GM23248 (cell line): ENCODE data around the gene DYSF. TPM values are rescaled to one million over a fixed set of nuclear protein-coding genes. Genes with fewer than 3 reads are reported as not detected.

ENCODE experiments used
- DNase-seq: peaks from one replicate; pipeline ENCODE4 v3.0.0-alpha.2; 2015
- H2AFZ ChIP-seq: fragments of 200-600 bp; sonication (generic); 2 replicates; pipeline ENCODE4 v1.6.1; 2016; ENCODE audit warnings: antibody characterized with exemption
- H3F3A ChIP-seq: fragments of 200-600 bp; sonication (generic); 2 replicates; pipeline ENCODE4 v1.6.1; 2016; ENCODE audit warnings: mild to moderate bottlenecking, antibody characterized with exemption, mixed run types; ENCODE audit not compliant: insufficient read depth
- H3K27ac ChIP-seq: fragments of 200-600 bp; sonication (generic); 2 replicates; pipeline ENCODE4 v1.5.1; 2016; ENCODE audit warnings: mild to moderate bottlenecking
- H3K27me3 ChIP-seq: fragments of 200-600 bp; sonication (generic); replicated peaks from 2 replicates; pipeline ENCODE4 v1.6.1; 2016; ENCODE audit warnings: mild to moderate bottlenecking; ENCODE audit not compliant: insufficient read depth
- H3K36me3 ChIP-seq: fragments of 200-600 bp; sonication (generic); 2 replicates; pipeline ENCODE4 v1.6.1; 2016; ENCODE audit warnings: low read depth, mild to moderate bottlenecking
- H3K4me1 ChIP-seq: fragments of 200-600 bp; sonication (generic); 2 replicates; pipeline ENCODE4 v1.6.1; 2016; ENCODE audit warnings: mild to moderate bottlenecking; ENCODE audit not compliant: insufficient read depth
- H3K4me2 ChIP-seq: fragments of 200-600 bp; sonication (generic); one replicate; pipeline ENCODE4 v1.6.1; 2016; ENCODE audit warnings: mild to moderate bottlenecking; ENCODE audit not compliant: unreplicated experiment
- H3K4me3 ChIP-seq: fragments of 200-600 bp; sonication (generic); 2 replicates; pipeline ENCODE4 v1.5.1; 2016; ENCODE audit warnings: mild to moderate bottlenecking
- H3K79me2 ChIP-seq: fragments of 200-600 bp; sonication (generic); 2 replicates; pipeline ENCODE4 v1.6.1; 2016; ENCODE audit warnings: mild to moderate bottlenecking; ENCODE audit not compliant: insufficient read depth
- H3K9ac ChIP-seq: fragments of 200-600 bp; sonication (generic); 2 replicates; pipeline ENCODE4 v1.6.1; 2016; ENCODE audit warnings: mild to moderate bottlenecking
- H3K9me2 ChIP-seq: fragments of 200-600 bp; sonication (generic); 2 replicates; pipeline ENCODE4 v1.6.1; 2016; ENCODE audit warnings: mixed run types, mild to moderate bottlenecking, moderate library complexity; ENCODE audit not compliant: insufficient read depth
- H3K9me3 ChIP-seq: fragments of 200-600 bp; sonication (generic); one replicate; pipeline ENCODE4 v1.6.1; 2017; ENCODE audit warnings: low read depth
- H4K20me1 ChIP-seq: fragments of 200-600 bp; sonication (generic); 2 replicates; pipeline ENCODE4 v1.6.0; 2016; ENCODE audit not compliant: insufficient read depth
- EZH2 ChIP-seq: fragments of 200-600 bp; sonication (generic); IDR thresholded peaks from 2 replicates; pipeline ENCODE4 v1.6.1; 2018; ENCODE audit warnings: antibody characterized with exemption, mild to moderate bottlenecking; ENCODE audit not compliant: insufficient read depth, poor library complexity, severe bottlenecking
- EZH2phosphoT487 ChIP-seq: fragments of 200-600 bp; sonication (generic); IDR thresholded peaks from 2 replicates; pipeline ENCODE4 v1.6.1; 2018; ENCODE audit warnings: antibody characterized with exemption, moderate library complexity, mild to moderate bottlenecking, low read depth; ENCODE audit not compliant: insufficient read depth
- WGBS, 2 experiments: methylation state at CpG; one replicate each; pipeline ENCODE4 v1.1.6; 2015 to 2017; ENCODE audit warnings: low lambda C conversion rate in 2 of 2, low coverage in 1 of 2; ENCODE audit errors: missing lambda C conversion rate in 2 of 2; 5-methylcytosine and 5-hydroxymethylcytosine counted together
- in situ Hi-C: fragments of 300-500 bp; cut with MboI; formaldehyde crosslinking; loops from 2 replicates; pipeline ENCODE4 v1.15.0; 2020
- polyA plus RNA-seq: library from polyadenylated mRNA; unstranded; fragments of >200 nt; fragmentation: Nextera tagmentation; extraction: Ambion mirVana; gene quantifications from 2 replicates; pipeline ENCODE4 v1.2.1, GENCODE V29; 2016
- total RNA-seq: library from RNA; depleted of rRNA; stranded (reverse); fragments of >200 nt; shearing (Covaris generic); gene quantifications from 2 replicates; pipeline ENCODE4 v1.2.3, GENCODE V29; 2014

The DYSF gene
- total and polyA plus RNA-seq, 2 experiments from 2014 or later, result 0.25 to 0.54 TPM

DNA sequence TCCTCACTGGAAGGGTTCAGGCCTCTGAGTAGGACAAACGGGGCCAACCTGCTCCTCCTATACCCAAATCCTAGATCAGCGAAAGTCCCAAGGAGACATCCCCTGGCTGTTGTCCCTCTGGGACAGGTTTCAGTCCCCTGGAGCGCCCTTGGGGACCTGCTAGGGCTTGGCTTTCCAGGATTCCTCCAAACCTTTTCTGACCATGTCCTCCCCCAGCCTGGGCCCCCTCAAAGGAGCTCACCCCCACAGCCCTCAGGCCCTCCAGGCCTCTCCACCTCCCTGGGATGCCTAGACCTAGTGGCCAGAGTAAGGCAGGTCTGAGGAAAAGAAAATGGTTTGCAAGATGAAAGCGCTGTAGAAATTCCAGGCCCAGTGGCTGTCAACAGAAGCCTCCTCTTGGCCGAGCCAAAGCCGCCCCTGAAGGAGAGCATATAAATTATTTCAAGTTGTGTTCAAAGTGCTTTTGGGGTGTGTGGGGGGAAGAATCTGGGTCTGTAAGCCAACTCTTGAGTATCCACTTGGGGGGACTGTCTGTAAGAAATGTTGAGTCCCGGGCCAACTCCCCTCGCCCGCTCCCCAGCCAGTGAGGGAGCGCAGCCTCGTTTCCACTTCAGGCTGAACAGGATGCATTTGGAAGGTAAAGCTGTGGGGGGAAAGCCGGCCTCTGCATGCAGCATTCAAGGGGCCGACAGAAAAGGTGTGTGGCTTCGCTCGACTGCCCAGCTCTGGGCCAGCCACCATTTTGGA, 158.6 kb downstream of the DYSF start:
- Histone ChIP-seq H3K9me3 (no peaks in the 10 kb centered on the region), H4K20me1 (no peaks in the 10 kb centered on the region), H3K27ac (no peak overlapping the region), H3K9me2 (no peaks in the 10 kb centered on the region), H3K36me3 (no peaks in the 10 kb centered on the region), H3K4me2 (no peak overlapping the region), H3F3A (peaks cover 12% of the 10 kb centered on the region), H3K79me2 (no peaks in the 10 kb centered on the region), H3K9ac (no peak overlapping the region), H2AFZ (no peak overlapping the region), H3K4me3 (no peak overlapping the region), H3K27me3 (no peaks in the 10 kb centered on the region), H3K4me1 (peaks cover 9% of the 10 kb centered on the region; the same call in 1 of the 2 replicates)
- in situ Hi-C loops, result loop anchor here (10.0 kb wide), 1 partner anchor 173 kb away; no protein-coding TSS in a partner anchor
- no peak for DNase-seq
- TF ChIP-seq EZH2, result no peak
- no peak for TF ChIP-seq EZH2phosphoT487
- WGBS, 2 experiments, result 96 to 98% methylated on average over 15 of the region's 15 CpGs

DNA sequence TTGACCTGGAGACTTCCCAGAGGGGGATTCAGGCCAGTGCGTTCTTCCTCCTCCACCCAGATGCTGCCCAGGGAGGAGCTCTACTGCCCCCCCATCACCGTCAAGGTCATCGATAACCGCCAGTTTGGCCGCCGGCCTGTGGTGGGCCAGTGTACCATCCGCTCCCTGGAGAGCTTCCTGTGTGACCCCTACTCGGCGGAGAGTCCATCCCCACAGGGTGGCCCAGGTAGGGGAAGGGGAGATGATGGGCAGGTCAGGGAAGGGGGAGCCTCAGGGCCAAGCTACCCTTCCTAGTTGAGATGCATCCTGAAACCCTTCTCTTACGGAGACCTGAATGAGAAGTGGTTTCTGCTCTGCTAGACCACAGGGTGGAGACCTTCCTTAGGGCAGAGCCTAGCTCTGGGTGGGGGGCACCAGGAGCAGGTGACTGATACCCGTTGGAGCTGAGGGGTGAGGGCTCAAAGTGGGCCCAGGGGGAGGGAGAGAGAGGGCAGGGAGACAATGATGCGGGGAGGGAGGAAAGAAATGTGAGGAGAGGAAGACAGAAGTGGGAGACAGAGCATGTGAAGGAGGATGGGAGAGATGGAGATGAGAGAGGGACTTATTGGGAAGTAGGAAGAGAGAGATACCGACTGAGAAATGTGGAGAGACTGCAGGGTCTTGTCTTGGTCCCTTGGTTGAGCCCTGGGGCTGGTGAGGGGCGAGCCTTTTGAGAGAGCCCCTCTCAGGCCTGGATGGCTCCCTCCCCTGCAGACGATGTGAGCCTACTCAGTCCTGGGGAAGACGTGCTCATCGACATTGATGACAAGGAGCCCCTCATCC, 159.4 kb downstream of the DYSF start:
- no peaks in the 10 kb centered on the region for H3K27me3 ChIP-seq
- TF ChIP-seq EZH2phosphoT487 (no peak), EZH2 (no peak)
- 88 to 91% methylated on average over 16 to 17 of the region's 17 CpGs for WGBS, 2 experiments
- H3K4me3 ChIP-seq, result no peak overlapping the region
- no peaks in the 10 kb centered on the region for H4K20me1 ChIP-seq
- no peak for DNase-seq
- peaks cover 12% of the 10 kb centered on the region for H3F3A ChIP-seq
- H3K9ac ChIP-seq, result no peak overlapping the region
- H3K79me2 ChIP-seq, result no peaks in the 10 kb centered on the region
- H3K27ac ChIP-seq, result no peak overlapping the region
- no peak overlapping the region for H2AFZ ChIP-seq
- H3K4me2 ChIP-seq, result no peak overlapping the region
- H3K4me1 ChIP-seq, result peaks cover 9% of the 10 kb centered on the region; the same call in 1 of the 2 replicates
- no peaks in the 10 kb centered on the region for H3K9me3 ChIP-seq
- in situ Hi-C loops, result loop anchor here (10.0 kb wide), 1 partner anchor 172 kb away; no protein-coding TSS in a partner anchor
- H3K9me2 ChIP-seq, result no peaks in the 10 kb centered on the region
- H3K36me3 ChIP-seq, result no peaks in the 10 kb centered on the region

DNA sequence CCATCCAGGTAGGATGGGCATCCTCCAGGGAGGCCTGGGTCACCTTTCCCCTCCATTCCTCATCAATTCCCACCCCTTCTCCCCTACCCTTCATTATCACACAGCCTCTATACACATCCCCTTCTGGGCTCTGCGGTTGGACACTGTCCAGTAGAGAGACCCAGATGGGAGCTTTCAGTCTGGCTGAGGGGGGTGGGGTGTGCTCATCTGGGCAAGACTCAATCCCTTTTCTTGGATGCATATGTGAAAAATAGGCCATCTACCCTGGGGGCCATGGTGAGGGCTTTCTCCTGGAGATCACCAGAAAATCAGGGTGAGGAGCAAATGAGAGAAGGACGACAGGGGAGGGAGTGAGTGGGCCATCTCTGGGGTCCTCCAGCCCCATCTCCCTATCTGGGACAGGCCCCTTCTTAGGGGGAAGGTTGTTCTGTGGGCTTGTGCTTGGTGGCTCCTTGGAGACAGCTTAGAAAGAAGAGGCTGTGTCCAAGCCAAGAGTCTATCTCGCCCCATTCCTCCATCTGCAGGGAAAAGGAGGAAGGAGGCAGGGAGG, 160.1 kb downstream of the DYSF start:
- DNase-seq, result no peak
- in situ Hi-C loops, result loop anchor here (10.0 kb wide), 1 partner anchor 171 kb away; no protein-coding TSS in a partner anchor
- Histone ChIP-seq H4K20me1 (no peaks in the 10 kb centered on the region), H2AFZ (no peak overlapping the region), H3K27me3 (no peaks in the 10 kb centered on the region), H3K9me2 (no peaks in the 10 kb centered on the region), H3K79me2 (no peaks in the 10 kb centered on the region), H3K4me1 (peaks cover 9% of the 10 kb centered on the region; the same call in 1 of the 2 replicates), H3K9me3 (no peaks in the 10 kb centered on the region), H3K27ac (no peak overlapping the region), H3K9ac (no peak overlapping the region), H3F3A (peaks cover 12% of the 10 kb centered on the region), H3K36me3 (no peaks in the 10 kb centered on the region), H3K4me2 (no peak overlapping the region), H3K4me3 (no peak overlapping the region)
- TF ChIP-seq EZH2 (no peak), EZH2phosphoT487 (no peak)
- WGBS, 2 experiments, result 86 to 90% methylated on average over 3 of the region's 3 CpGs
